Endometrium (tissue), 2 donors: ENCODE measurements around the gene RAP1A.
A peak's percentile ranks its signal among the peaks of the same experiment; 100 is the strongest.
"Not testable (repeated sequence)": the region's sequence is repeated elsewhere in the genome, so short reads cannot be mapped to it uniquely, and the experiment has no call there.

Experiments used
- FAIRE-seq: peaks from 2 replicates; lab custom pipeline; 2012; peaks lifted over from hg19 to GRCh38; lab: Jason Lieb, UNC
- donor health status: control.
- donor health status: control.

The RAP1A gene

DNA sequence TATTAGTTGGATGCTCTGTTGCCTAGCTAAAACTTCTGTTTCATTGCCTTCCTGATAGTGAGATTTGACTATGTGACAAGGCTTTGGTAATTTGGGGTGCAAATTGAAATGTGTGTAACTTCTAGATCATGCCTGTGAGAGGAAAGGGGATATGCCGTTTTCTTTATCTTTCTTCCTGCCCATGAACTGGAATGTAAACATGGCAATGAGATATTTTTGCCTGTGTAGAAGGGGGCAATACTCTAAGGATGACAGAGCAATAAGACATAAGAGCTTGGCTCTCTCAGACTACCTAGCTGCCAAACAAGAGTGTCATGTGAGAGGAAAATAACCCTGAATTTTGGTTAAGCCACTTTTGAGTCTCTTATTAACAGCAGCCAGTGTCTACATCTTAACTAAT lies 49.7 kb downstream of the RAP1A start:
- no peak for FAIRE-seq

DNA sequence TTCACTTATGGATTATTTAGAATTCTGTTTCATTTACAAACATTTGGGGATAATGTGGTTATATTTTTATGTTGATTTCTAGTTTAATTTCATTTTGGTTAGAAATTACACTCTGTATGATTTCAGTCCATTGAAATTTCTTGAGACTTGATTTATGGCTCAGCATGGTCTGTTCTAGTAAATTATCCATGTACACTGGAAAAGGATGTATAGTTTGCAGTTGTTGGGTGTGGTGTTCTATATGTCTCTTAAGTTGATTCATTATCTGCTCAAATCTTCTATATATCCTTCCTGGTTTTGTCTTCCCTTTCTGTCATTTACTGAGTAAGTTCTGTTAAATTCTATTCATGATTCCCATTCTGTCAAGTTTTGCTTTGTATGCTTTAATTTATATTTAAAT lies 52.3 kb downstream of the RAP1A start:
- no peak for FAIRE-seq

DNA sequence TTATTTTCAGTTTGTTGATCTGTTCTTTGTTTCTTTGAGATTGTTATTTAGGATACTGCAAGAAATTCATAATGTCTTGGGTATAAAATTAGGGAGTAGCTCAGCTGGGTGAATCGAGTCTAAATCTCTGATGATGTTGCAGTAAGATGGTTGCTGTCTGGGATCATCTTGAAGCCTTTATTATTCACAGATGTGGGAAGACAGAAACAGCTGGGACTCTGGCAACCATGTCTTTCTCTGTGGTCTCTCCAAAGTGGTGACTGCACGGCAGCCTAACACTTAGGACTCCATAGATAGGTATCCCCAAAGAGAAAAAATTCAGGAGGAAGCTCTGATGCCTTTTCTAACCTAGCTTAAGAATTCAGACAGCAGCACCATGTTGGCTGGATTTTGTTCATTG lies 52.7 kb downstream of the RAP1A start:
- FAIRE-seq, result no peak

- FAIRE-seq, result no peak
Measured at GRCh38 chr1:111677604-111678003, 58.0 kb downstream of the RAP1A start.

- no peak for FAIRE-seq
Measured at GRCh38 chr1:111679541-111679940, 60.0 kb downstream of the RAP1A start.

DNA sequence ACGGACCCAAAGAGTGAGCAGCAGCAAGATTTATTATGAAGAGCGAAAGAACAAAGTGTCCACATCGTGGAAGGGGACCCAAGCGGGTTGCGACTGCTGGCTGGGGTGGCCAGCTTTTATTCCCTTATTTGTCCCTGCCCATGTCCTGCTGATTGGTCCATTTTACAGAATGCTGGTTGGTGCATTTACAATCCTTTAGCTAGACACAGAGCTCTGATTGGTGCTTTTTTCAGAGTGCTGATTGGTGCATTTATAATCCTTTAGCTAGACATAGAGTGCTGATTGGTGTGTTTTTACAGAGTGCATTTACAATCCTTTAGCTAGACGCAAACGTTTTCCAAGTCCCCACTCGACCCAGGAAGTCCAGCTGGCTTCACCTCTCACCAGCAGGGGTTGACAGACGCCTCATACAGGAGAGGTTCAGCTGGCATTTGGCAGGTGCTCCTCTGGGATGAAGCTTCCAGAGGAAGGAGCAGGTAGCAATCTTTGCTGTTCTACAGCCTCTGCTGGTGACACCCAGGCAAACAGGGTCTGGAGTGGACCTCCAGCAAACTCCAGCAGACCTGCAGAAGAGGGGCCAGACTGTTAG lies 60.7 kb downstream of the RAP1A start:
- not testable (repeated sequence) for FAIRE-seq

GRCh38 chr1:111685293-111686153 lies 65.9 kb downstream of the RAP1A start:
- FAIRE-seq, result not testable (repeated sequence)

DNA sequence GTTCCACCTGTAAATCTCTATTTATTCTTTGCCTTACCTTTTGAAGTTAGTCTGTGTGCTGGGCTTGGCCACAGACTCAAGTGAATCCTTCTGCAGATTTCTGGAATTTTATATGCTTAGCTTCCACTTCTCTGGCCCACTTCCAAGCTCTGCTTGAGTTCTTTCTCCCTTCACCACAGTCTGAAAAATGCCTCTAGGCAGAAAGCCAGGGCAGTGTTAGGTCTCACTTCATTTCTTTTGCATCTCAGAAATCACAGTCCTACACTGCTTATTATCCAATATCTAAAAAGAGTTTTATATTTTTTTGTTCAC lies 70.7 kb downstream of the RAP1A start:
- peak; percentile 85 for FAIRE-seq

DNA sequence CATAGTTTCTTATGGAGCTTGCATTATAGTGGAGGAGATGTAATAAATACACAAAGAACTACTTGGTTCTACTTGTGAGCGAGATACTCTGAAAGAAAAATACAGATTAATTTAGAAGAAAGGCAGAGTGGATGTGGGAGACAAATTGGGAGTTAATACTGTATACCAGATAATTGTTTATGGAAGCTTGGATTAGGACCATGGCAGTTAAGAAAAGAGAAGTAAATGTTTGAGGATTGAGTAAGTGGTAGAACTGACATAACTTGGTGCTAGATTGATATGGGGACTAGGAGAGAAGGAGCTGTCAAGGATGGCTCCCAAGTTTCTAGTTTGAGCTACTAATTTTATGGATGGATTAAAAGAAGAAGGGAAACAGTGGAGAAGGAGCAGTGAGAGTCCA lies 72.3 kb downstream of the RAP1A start:
- FAIRE-seq, result no peak

- no peak for FAIRE-seq
Measured at GRCh38 chr1:111695801-111696200, 76.2 kb downstream of the RAP1A start.

DNA sequence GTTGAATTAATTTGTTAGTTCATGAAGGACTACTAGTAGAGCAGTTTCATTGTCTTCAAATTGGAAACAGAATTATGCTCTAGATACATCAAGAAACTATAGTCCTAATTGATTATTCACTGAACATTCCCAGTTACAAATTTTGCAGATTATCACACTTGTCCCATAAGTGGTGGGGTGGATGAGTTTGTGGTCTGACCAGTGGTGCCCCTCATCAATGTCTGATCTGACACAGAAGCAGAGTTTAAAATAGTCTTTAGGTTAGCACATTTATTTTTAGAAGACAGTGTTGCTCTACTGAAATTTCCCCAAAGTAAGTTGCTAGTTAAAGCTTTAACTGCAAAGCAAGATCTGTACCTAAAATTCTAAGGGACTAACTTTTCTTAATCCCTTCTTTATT lies 76.7 kb downstream of the RAP1A start:
- FAIRE-seq, result no peak

DNA sequence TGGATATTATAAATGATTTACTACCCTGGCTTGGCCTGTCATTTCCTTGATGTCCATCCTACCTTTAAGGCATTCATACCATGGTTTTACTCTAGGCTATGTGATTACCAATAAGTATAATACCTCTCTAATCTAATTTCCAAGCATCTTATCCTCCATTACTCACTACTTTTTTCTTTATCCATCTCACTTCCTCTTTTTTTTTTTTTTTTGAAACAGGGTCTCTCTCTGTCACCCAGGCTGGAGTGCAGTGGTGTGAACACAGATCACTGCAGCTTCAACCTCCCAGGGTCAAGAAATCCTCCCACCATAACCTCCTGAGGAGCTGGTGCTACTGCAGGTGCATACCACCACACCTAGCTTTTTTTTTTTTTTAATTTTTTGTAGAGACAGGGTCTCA lies 79.7 kb downstream of the RAP1A start:
- FAIRE-seq, result no peak

GRCh38 chr1:111702504-111703050 lies 83.0 kb downstream of the RAP1A start:
- no peak for FAIRE-seq

DNA sequence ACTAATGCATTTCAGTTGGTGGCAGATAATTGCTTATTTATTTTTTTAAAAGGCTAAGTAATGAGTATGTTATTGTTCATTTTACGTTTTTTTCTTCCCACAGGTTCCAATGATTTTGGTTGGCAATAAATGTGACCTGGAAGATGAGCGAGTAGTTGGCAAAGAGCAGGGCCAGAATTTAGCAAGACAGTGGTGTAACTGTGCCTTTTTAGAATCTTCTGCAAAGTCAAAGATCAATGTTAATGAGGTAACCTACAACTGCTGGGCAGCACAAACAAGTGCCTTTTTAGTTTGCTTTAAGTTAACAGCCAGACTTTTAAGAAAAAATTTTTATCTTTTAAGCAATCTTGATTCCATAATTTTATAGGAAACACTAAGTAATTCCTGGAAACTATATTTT lies 84.7 kb downstream of the RAP1A start:
- no peak for FAIRE-seq

- FAIRE-seq, result no peak
Measured at GRCh38 chr1:111704776-111705175, 85.2 kb downstream of the RAP1A start.

DNA sequence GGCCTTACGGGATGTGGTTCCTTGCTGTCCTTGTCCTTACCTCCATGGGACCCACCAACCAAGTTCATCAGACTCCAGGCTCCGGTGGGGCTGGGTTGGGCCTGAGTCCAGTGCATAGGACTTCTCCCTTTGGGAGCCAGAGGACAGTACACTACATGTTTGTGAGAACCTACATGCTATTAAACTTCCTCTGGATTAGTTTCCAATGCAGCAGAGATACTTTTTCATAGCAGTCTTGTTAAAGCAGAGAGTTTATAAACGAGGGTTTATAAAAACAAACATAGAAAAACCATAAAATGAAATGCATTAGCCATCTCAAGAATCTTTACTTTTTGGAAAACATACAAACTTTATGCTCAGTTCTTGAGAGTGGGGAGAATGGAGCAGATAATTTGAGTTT lies 86.3 kb downstream of the RAP1A start:
- no peak for FAIRE-seq

DNA sequence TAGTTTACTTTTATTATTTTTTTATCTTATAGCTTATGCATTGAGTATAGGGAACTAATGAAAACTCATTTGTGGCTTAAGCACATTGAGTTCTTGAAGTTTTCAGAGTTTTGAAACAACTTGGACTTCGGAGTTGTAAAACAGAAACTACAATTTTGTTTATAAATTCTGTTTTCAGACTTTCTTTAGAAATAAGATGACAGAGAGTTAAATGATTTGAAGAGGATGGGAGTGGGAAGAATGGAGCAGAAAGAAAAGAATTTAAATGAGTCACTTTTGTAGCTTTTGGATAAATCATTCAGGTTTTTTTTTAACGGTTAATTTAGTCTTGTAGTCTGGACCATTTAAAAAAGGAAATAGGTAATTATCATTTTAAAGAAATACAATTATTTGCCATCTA lies 87.3 kb downstream of the RAP1A start:
- peak; percentile 15 for FAIRE-seq

- FAIRE-seq, result no peak
Measured at GRCh38 chr1:111707906-111708305, 88.3 kb downstream of the RAP1A start.

- no peak for FAIRE-seq
Measured at GRCh38 chr1:111709986-111710385, 90.4 kb downstream of the RAP1A start.

DNA sequence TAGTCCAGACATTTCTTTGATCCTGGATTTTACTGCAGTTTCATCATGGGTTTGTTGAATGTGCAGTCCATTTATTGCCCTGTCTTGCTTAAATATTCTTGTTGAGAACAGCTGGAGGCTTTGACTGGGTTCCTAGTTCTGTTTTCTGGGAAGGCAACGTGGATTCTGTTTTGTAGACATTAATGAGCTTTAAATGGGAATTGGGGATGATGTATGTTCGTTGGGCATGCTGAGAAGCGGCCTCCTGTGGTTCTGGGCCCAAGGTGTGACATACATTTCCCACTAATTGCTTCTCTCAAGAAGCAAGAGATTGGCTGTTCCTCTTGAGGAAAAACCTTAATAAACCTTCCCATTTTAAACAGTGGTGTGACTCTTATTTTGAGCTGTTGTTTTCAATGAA lies 96.7 kb downstream of the RAP1A start:
- FAIRE-seq, result no peak

DNA sequence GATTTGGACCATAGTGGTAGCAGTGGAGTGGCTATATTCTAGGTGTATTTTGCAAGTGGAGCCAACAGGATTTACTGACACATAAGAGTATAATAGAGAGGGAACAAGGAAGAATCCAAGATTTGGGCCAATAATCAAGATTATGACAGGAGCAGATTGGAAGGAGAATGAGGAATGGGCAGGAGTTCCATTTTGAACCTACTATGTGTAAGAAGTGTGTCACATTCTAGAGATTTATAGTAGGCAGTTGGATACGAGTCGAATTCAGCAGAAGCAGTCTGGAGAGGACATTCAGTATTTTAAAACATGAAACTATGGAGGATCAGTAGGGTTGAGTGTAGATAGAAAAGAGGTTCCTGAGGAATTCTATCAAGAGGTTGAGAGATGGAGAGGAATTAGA lies 97.9 kb downstream of the RAP1A start:
- no peak for FAIRE-seq

- FAIRE-seq, result no peak
Measured at GRCh38 chr1:111719135-111719534, 99.5 kb downstream of the RAP1A start.

DNA sequence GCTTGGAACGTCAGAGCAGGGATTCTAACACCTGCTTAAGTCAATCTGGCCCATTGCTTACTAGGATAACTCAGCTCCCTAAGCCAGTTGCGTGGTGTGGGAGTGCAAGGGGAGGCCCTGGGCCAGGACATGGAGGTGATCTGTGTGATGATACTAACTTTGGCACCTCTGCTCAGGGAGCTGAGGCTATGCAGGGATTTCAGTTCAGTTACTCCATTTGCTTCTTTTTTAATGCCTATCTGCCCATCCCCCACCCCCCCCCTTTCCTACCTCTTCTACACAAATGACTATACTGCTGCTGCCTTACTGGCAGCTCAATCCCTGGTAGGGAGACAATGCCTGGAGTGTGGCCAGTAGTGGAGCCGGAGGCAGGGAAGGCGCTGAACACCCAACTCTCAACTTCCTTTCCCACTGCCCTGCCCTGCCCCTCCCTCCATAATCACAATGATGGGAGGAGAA lies 100.1 kb downstream of the RAP1A start:
- FAIRE-seq, result no peak
